Naive B cell (primary cell): ENCODE results near the gene CISTR. TPM values are rescaled to one million over a fixed set of nuclear protein-coding genes. Genes with fewer than 3 reads are reported as not detected.

Experiments used
- ATAC-seq, 2 donors: fragments of 150-1000 bp; cut with Tn5 transposase; 2 replicates each; pipeline ENCODE4 v1.10.0; 2021; ENCODE audit warnings: low read depth in 2 of 2, mild to moderate bottlenecking in 2 of 2, moderate library complexity in 2 of 2
- DNase-seq: peaks from one replicate; pipeline ENCODE4 v3.0.0; 2022
- H3K27ac Mint-ChIP-seq, 6 donors: one replicate each; pipeline ENCODE4 v1.8.0; 2020 to 2022; ENCODE audit warnings: mild to moderate bottlenecking in 6 of 6, mixed read lengths in 6 of 6, moderate library complexity in 5 of 6, inconsistent platforms in 2 of 6
- H3K27me3 Mint-ChIP-seq, 3 donors: one replicate each; pipeline ENCODE4 v1.8.0; 2021 to 2022; ENCODE audit warnings: mixed read lengths in 3 of 3, mild to moderate bottlenecking in 1 of 3
- H3K36me3 Mint-ChIP-seq, 2 donors: one replicate each; pipeline ENCODE4 v1.8.0; 2020 to 2022; ENCODE audit warnings: mixed read lengths in 2 of 2, inconsistent platforms in 1 of 2, mild to moderate bottlenecking in 1 of 2
- H3K4me1 Mint-ChIP-seq, 3 donors: one replicate each; pipeline ENCODE4 v1.8.0; 2020 to 2022; ENCODE audit warnings: mixed read lengths in 3 of 3, inconsistent platforms in 1 of 3, mild to moderate bottlenecking in 1 of 3, moderate library complexity in 1 of 3
- H3K4me3 Mint-ChIP-seq, 8 donors: one replicate each; pipeline ENCODE4 v1.8.0; 2020 to 2022; ENCODE audit warnings: mild to moderate bottlenecking in 8 of 8, mixed read lengths in 8 of 8, moderate library complexity in 8 of 8, inconsistent platforms in 2 of 8
- H3K9me3 Mint-ChIP-seq, 7 donors: one replicate each; pipeline ENCODE4 v1.8.0; 2020 to 2022; ENCODE audit warnings: mixed read lengths in 7 of 7, mild to moderate bottlenecking in 5 of 7, inconsistent platforms in 2 of 7, moderate library complexity in 1 of 7
- polyA plus RNA-seq, 6 donors: library from polyadenylated mRNA; unstranded; fragments of 300-500 nt; fragmentation: Illumina TruSeq; gene quantifications; one replicate each; pipeline ENCODE4 v1.2.3, GENCODE V29; 2021; ENCODE audit warnings: low read depth in 6 of 6

The CISTR gene
- polyA plus RNA-seq, 6 donors from 2014 or later = not detected

DNA sequence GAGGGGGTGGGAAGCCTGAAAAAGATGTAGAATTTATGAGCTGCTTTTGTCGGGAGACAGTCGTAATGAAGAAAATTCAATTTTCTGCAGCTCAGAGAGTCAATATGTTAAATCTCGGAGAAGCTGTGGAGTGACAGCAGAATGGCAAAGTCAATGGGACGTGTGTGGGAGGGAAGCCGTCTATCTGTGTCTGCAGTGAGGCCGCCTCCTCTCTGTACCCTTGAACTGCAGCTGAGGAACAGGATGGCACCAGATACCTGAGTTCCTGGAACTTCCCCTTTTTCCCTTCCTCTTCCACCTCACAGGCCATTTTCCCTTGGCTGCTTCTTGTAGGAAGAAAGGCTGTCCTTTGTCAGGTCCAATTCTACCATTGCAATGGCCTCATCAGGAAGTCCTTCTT lies 15.2 kb downstream of the CISTR start:
- ATAC-seq (no peak), DNase-seq (no peak)
- peak overlapping the region in 1 of 6 donors; percentile 30 for H3K27ac Mint-ChIP-seq
- peaks cover 15 to 22% (median 21%) of the 10 kb centered on the region in 3 donors for H3K4me1 Mint-ChIP-seq
- peaks cover 55 to 71% (median 69%) of the 10 kb centered on the region in 3 donors for H3K27me3 Mint-ChIP-seq
- H3K4me3 Mint-ChIP-seq = peak overlapping the region in 1 of 8 donors; percentile 9
- no peaks in the 10 kb centered on the region for H3K9me3 Mint-ChIP-seq
- no peaks in the 10 kb centered on the region for H3K36me3 Mint-ChIP-seq

DNA sequence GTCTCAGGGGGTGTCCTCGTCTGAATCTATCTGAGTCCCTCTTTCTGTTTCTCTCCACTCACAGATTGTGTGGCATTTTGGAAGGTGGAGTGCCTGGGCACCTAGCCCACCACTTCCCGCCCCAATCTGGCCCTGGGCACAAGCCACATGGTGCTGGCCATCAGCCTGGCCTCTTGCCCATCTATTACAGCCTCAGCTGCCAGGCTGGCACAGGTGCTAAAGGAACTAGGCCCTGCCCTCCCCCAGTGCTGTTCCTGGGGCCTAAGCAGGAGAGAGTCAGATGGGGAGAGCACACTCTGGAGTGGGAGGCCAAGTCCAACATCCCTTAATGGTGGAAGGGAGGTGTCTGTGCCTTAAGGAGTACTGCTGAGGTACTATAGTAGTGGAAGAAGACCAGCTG lies 16.2 kb downstream of the CISTR start:
- H3K27me3 Mint-ChIP-seq = peaks cover 60 to 78% (median 69%) of the 10 kb centered on the region in 3 donors
- ATAC-seq (no peak), DNase-seq (no peak)
- H3K4me3 Mint-ChIP-seq = no peak overlapping the region
- peaks cover 15 to 22% (median 21%) of the 10 kb centered on the region in 3 donors for H3K4me1 Mint-ChIP-seq
- no peaks in the 10 kb centered on the region for H3K9me3 Mint-ChIP-seq
- H3K36me3 Mint-ChIP-seq = no peaks in the 10 kb centered on the region
- H3K27ac Mint-ChIP-seq = no peak overlapping the region

DNA sequence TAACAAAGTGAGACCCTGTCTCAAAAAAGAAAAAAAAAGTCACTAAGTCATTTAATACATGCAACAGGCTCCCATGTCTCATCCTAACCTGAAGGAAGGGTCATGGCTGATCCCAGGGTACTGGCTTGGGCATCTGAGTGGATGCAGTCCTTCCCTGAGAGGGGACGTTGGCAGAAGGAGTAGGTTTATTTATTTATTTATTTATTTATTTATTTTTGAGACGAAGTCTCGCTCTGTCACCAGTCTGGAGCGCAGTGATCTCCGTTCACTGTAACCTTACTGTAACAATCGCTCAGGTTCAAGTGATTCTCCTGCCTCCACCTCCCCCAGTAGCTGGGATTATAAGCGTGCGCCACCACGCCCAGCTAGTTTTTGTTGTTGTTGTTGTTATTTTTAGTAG lies 17.4 kb downstream of the CISTR start:
- Mint-ChIP-seq H3K27ac (no peak overlapping the region), H3K4me3 (no peak overlapping the region)
- no peak for DNase-seq

DNA sequence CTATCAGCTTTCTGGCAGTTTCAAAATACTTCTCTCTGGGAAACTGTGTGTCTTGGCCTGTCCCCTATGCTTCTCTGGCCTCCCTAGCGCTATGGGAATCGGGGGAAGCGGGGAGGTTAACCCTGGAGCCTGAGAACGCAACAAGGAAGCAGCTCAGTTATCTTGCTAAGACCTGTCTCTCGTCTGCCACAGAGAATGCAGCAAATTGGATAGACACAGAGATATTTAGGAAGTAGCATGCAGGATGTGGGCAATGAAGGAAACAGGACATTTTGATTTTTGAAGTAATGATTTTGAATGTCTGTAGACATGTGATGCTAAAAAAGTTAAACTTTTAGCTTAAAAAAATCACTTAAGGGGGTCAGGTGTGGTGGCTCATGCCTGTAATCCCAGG lies 18.0 kb downstream of the CISTR start:
- H3K27me3 Mint-ChIP-seq = peaks cover 51 to 68% (median 61%) of the 10 kb centered on the region in 3 donors
- no peaks in the 10 kb centered on the region for H3K36me3 Mint-ChIP-seq
- H3K4me1 Mint-ChIP-seq = peaks cover 6 to 11% (median 10%) of the 10 kb centered on the region in 3 donors
- DNase-seq (no peak), ATAC-seq (no peak)
- H3K9me3 Mint-ChIP-seq = peaks cover 0 to 1% (median 0%) of the 10 kb centered on the region in 7 donors
- no peak overlapping the region for H3K4me3 Mint-ChIP-seq
- peak overlapping the region in 1 of 6 donors; percentile 3 for H3K27ac Mint-ChIP-seq

More for the DNA sequence above, 17.4 kb downstream of the CISTR start:
- H3K9me3 Mint-ChIP-seq = peaks cover 0 to 1% (median 0%) of the 10 kb centered on the region in 7 donors
- H3K36me3 Mint-ChIP-seq = no peaks in the 10 kb centered on the region
- H3K27me3 Mint-ChIP-seq = peaks cover 57 to 74% (median 67%) of the 10 kb centered on the region in 3 donors
- peaks cover 13 to 17% (median 17%) of the 10 kb centered on the region in 3 donors for H3K4me1 Mint-ChIP-seq
- no peak for ATAC-seq

DNA sequence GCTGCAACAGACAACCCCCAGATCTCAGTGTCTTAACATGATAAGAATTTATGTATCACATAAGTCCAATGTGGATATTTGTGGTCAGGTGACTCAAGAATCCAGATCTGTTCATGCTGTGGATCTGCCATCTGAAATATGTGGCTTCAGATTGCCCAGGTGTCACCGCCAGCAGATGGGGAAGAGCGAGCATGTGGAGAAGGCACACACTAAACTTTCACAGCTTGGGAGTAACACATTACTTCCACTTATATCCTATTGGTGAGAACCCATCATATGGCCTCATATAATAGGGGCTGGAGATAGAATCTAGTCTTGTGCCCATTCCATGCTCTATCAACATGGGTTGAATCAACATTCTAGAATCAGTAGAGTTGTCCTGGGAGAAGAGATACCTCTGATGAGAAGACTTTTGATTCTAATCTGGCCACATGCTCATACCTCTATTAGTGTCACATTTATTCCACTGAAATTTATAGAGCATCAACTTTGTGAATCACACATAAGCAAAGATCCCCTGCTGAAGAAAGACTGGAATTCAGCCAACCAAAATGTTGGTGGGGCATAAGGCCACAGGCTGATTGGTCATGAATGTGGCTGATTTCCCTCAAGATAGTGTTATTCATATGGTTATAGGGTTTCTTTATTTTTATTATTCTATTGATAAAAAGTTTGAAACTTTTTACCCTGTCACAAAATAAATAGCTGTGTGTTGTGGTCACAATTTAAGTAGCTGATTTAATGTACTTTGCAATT lies 18.6 kb downstream of the CISTR start:
- Mint-ChIP-seq H3K27me3 (peaks cover 48 to 62% (median 55%) of the 10 kb centered on the region in 3 donors), H3K9me3 (peaks cover 0 to 1% (median 0%) of the 10 kb centered on the region in 7 donors), H3K27ac (no peak overlapping the region), H3K36me3 (no peaks in the 10 kb centered on the region), H3K4me3 (no peak overlapping the region), H3K4me1 (peaks cover 4 to 7% (median 5%) of the 10 kb centered on the region in 3 donors)
- DNase-seq (no peak), ATAC-seq (no peak)

DNA sequence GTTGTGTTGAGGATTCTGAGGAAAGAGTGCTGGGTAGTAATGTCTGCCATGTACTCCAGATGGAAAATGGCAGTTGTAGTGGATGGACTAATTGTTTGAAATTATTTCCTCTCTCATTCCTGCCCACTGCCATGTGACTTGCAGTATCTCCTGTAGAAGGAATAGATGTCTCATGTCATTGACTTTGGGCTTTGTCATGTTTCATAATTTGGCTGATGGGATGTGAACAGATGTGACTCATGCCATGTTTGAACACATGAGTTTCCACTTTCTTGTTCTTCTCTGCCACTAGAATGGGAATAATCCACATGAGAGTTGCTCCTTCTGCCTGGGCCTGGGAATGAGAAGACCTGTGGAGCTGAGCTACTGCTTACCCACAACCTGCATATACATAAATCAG lies 22.1 kb downstream of the CISTR start:
- no peak for ATAC-seq
- Mint-ChIP-seq H3K27me3 (peaks cover 20 to 26% (median 21%) of the 10 kb centered on the region in 3 donors), H3K9me3 (peaks cover 0 to 1% (median 0%) of the 10 kb centered on the region in 7 donors), H3K4me1 (peaks cover 25 to 32% (median 30%) of the 10 kb centered on the region in 3 donors), H3K36me3 (peaks cover 0 to 1% of the 10 kb centered on the region in 2 donors), H3K27ac (no peak overlapping the region), H3K4me3 (peak overlapping the region in 2 of 8 donors; percentile 43 to 44)
- DNase-seq = no peak

DNA sequence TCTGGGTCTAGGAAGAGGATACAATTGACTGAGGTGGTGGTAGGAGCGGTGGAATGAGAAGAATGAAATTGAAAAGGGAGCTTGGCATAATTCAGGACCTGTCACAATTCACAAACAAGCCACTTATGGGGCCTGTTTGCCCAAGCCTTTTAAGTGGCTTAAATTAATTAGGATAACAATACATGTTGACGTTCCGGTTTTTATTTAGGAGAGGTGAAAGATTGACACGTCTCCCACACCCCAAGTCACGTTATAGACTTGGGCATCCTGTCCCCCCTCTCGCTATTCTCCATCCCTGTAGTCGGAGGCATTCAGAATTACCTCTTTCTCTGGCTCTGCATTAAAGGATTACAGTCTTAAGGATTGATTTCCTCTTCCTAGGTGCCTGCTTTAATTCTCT lies 23.6 kb downstream of the CISTR start:
- Mint-ChIP-seq H3K9me3 (peaks cover 0 to 1% (median 0%) of the 10 kb centered on the region in 7 donors), H3K36me3 (peaks cover 5 to 15% of the 10 kb centered on the region in 2 donors), H3K27me3 (peaks cover 8 to 17% (median 11%) of the 10 kb centered on the region in 3 donors), H3K4me1 (peaks cover 25 to 37% (median 31%) of the 10 kb centered on the region in 3 donors), H3K4me3 (peak overlapping the region; percentile 89 to 98 (median 96)), H3K27ac (peak overlapping the region in 5 of 6 donors; percentile 79 to 96 (median 86))
- ATAC-seq (no peak), DNase-seq (no peak)

DNA sequence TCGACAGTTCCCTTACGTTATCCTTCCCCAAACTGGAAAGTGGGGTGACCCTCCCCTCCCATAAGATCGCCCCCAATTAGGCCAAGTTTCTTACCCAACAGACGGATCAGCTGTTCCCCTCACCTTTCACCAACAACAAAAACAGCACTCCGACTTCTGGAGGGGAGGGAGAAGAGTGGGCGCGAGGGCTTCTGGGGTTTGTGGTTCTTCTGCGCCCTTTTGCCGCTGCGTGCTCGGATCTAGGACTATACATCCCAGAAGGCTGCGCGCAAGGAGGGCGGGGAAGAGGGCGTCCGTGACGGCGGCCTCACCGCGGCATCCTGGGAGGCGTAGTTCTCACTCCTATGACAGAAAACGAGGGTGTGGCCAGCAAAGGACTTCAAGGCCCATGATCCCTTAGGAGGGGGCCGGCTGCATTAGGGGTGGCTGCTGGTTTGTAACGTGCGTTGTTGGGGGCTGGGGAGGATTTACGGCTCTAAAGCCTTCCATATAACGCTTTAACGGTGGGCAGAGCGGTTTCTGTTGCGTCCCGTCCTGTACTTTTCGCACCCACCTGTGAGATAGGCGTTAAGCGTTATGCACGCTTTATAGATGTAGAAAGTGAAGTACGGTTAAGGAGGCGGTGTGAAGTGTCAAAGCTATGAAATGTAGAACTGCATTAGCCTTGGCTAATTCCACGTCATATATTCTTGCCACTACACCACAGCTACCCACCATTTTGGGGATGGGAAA lies 24.3 kb downstream of the CISTR start, which contains the start of gene CALCOCO1:
Gene CALCOCO1, minus strand, starts transcription at position 143 of the 732 bp plus-strand sequence. CDS start 2,210 bp downstream, outside the sequence.
- H3K4me1 Mint-ChIP-seq = peaks cover 25 to 37% (median 32%) of the 10 kb centered on the region in 3 donors
- ATAC-seq = peak; percentile 96 to 98
- DNase-seq = peak; percentile 96
- H3K27me3 Mint-ChIP-seq = peaks cover under 1 to 10% (median 5%) of the 10 kb centered on the region in 3 donors
- peaks cover 0 to 1% (median 0%) of the 10 kb centered on the region in 7 donors for H3K9me3 Mint-ChIP-seq
- peak within 1 kb of the TSS; percentile 56 to 96 (median 88) for H3K27ac Mint-ChIP-seq
- peaks cover 5 to 22% of the 10 kb centered on the region in 2 donors for H3K36me3 Mint-ChIP-seq
- peak within 1 kb of the TSS; percentile 89 to 98 (median 96) for H3K4me3 Mint-ChIP-seq

DNA sequence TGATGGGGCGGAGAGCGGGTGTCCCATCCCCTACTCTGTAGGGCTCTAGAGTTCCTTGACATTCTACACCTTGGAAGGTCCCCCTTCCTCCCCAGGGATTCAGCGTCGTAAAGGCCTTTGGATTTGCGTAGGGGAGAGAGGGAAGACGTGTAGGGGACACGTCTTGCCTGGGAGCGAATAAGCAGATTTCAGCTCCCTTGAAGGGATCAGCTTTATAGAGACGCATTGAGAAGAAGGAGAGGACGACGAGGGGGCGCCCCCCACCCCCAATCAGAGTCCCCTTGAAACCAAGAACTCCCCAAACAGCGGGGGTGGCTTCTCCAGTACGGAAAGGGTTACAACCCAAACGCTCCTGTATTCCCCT lies 24.9 kb downstream of the CISTR start:
- Mint-ChIP-seq H3K27me3 (peaks cover 0 to 10% (median 5%) of the 10 kb centered on the region in 3 donors), H3K4me1 (peaks cover 25 to 37% (median 32%) of the 10 kb centered on the region in 3 donors), H3K4me3 (peak overlapping the region; percentile 89 to 98 (median 96)), H3K9me3 (peaks cover 0 to 1% (median 0%) of the 10 kb centered on the region in 7 donors), H3K36me3 (peaks cover 5 to 26% of the 10 kb centered on the region in 2 donors), H3K27ac (peak overlapping the region in 5 of 6 donors; percentile 56 to 96 (median 86))
- no peak for ATAC-seq
- no peak for DNase-seq

DNA sequence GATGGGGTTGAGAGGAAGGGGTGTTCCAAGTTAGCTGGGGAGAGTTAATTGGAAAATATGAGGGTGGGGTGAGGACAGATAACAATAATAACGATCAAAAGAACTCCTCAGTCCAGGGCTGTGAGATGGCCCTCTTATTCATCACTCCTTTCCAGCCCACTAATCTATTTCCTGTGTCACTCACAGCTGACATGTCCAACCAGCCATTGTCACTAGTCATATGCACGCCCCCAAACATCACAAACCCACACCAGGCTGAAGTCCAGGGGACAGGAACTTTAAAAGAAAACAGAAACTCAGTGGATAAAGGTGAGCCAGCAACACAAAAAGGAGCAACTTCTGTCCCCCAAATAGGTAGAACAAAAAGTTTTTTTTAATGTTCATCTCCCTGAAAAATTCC lies 25.4 kb downstream of the CISTR start:
- no peak for ATAC-seq
- Mint-ChIP-seq H3K27me3 (peaks cover 0 to 5% (median 2%) of the 10 kb centered on the region in 3 donors), H3K36me3 (peaks cover 5 to 32% of the 10 kb centered on the region in 2 donors), H3K4me1 (peaks cover 25 to 37% (median 32%) of the 10 kb centered on the region in 3 donors), H3K4me3 (peak overlapping the region; percentile 89 to 98 (median 96)), H3K9me3 (peaks cover 0 to 1% (median 0%) of the 10 kb centered on the region in 7 donors), H3K27ac (no peak overlapping the region)
- DNase-seq = no peak

DNA sequence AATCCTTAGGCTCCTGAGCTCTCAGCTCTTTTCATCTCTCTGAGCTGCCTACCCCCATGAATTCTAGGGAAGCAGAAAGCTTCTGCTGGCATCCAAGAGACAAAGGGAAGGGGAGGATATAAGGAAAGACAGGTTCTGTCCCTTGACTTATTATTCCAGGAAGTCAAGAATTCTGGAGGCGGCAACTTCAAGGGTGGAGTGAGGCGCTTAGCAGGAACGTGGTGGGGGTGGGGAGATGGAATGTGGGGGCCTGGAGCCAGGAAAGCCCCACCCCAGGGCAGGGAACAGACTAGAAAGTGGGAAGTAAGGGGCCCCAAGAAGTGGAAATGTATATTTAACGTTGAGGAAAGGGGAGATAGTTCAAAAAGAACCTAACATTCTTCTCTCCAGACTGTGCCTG lies 26.0 kb downstream of the CISTR start:
- Mint-ChIP-seq H3K36me3 (peaks cover 9 to 37% of the 10 kb centered on the region in 2 donors), H3K9me3 (peaks cover 0 to 1% (median 0%) of the 10 kb centered on the region in 7 donors), H3K27me3 (no peaks in the 10 kb centered on the region), H3K27ac (no peak overlapping the region), H3K4me3 (peak overlapping the region; percentile 58 to 98 (median 94)), H3K4me1 (peaks cover 28 to 37% (median 32%) of the 10 kb centered on the region in 3 donors)
- ATAC-seq (no peak), DNase-seq (no peak)

DNA sequence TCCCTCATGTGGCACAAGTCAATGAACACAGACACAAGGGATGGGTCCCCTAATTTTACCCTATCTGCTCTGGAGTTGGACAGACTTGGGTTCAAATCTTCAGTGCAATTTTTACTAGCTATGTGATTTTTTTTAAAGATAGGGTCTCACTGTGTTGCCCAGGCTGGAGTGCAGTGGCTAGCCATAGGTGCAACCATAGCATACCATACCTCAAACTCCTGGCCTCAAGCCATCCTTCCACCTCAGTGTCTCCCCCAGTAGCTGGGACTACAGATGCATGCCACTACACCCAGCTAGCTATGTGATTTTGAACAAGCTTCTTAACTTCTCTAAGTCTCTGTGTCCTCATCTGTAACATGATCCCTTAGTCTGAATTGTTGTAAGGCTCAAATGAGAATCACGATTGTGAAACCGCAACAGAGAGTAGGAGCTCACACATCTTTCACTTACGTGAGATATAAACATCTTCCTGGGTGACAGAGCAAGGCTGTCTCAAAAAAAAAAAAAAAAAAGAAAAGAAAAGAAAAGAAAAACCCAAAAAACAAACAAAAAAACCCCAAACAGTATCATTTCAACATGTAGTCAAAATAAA lies 29.2 kb downstream of the CISTR start:
- Mint-ChIP-seq H3K27me3 (no peaks in the 10 kb centered on the region), H3K36me3 (peaks cover 24 to 50% of the 10 kb centered on the region in 2 donors)

DNA sequence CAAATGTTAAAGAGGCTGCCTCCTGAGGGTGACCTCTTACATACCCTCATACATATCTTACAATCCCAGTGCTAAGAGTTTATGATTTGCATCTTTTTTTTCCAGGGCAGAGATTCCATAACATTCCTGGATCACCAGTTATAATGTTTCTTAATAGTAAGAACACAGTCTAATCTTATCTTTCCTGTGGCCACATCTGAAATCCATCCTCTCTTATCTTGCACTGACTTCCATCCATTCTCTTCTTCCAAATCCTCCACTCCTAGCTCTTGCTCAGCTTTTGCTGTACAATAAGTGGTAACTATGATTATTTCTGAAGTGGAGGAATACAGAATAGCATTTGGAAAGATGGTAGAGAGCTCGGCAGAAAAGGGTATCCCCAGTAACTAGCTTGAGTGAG lies 30.8 kb downstream of the CISTR start:
- Mint-ChIP-seq H3K4me3 (no peak overlapping the region), H3K27ac (no peak overlapping the region), H3K36me3 (peaks cover 32 to 66% of the 10 kb centered on the region in 2 donors), H3K9me3 (no peaks in the 10 kb centered on the region), H3K4me1 (peaks cover 11 to 12% (median 11%) of the 10 kb centered on the region in 3 donors), H3K27me3 (no peaks in the 10 kb centered on the region)
- no peak for DNase-seq
- ATAC-seq = no peak

More for the DNA sequence above, 29.2 kb downstream of the CISTR start:
- Mint-ChIP-seq H3K4me1 (peaks cover 22 to 27% (median 26%) of the 10 kb centered on the region in 3 donors), H3K9me3 (no peaks in the 10 kb centered on the region), H3K27ac (no peak overlapping the region), H3K4me3 (peak overlapping the region in 1 of 8 donors; percentile 21)
- no peak for ATAC-seq
- DNase-seq = no peak
